GM21390 (cell line): Measurements from ENCODE around the gene ARMC9.
"Not testable (repeated sequence)": the region's sequence is repeated elsewhere in the genome, so short reads cannot be mapped to it uniquely, and the experiment has no call there.

Source experiments
- ATAC-seq: cut with Tn5 transposase; IDR thresholded peaks from one replicate; pipeline ENCODE4 v1.9.1; 2021; ENCODE audit not compliant: unreplicated experiment

The ARMC9 gene

DNA sequence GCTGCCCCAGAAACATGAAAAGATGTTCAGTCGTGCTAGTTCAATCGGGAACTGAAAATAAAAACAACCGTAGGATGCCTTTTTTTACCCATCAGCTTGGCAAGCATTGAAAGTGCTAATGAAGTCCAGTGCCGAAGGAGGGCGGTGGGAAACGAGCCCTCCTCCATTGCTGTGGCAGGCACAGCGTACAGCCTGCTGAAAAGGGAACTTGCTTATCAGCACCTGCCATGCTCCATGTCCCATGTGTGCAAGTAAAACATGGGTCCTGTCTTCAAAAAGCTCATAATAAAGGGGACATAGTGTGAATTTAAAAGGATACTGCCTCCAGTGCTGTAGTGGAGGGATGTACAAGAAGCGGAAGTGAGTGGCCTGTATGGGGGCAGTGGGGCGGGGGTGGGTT lies 82.4 kb downstream of the ARMC9 start:
- no peak for ATAC-seq

DNA sequence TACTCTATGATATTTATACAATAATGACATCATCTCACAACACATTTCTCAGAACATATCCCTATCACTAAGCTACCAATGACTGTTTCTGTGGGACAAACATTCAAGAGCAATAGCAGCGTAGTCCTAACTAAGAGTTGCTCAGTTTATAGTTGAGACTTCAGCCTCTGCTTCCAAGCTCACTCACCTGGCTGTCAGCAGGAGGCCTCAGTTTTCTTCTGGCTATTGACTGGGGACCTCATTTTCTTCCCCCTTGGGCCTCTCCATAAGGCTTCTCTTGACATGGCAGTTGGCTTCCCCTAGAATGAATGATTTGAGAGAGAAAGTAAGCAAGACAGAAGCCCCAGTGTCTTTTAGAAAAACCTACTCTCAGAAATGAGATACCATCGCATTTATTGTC lies 85.9 kb downstream of the ARMC9 start:
- no peak for ATAC-seq

DNA sequence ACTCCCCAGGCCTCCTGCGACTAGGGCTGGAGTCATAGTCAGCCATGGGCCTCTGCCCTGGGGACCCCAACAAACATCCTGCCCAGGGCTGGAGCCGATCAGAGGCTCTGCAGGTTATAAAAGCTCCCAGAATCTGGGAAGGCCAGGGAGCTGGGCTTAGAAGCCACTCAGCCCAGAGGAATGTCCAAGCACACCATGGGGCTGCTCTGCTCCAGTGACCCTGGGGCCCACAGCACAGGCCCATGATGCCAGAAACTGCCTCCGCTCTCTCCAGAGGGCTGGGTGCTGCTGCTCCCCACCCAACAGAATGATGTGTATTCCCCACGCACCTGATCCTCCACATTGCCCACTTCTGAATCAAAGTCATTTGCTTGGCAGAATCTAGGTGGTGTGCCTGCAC lies 88.5 kb downstream of the ARMC9 start:
- ATAC-seq = no peak

DNA sequence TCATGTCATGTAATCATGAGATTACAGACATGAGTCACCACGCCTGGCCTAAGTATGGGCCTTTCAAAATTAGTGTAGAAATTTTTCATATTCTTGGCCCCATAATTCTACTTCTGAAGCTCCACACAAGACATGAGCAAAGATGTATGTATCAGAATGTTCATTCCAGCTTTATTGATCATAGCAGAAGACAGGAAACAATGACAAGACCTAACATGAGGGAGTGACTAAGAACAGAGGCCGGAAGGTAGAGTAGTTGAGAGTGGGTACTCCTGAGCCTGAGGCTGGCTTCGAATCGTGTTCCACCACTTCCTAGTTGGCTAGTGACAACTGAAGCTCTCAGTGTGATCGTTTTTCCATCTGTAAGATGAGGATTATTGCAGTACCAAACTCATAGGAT lies 89.3 kb downstream of the ARMC9 start:
- ATAC-seq = no peak

DNA sequence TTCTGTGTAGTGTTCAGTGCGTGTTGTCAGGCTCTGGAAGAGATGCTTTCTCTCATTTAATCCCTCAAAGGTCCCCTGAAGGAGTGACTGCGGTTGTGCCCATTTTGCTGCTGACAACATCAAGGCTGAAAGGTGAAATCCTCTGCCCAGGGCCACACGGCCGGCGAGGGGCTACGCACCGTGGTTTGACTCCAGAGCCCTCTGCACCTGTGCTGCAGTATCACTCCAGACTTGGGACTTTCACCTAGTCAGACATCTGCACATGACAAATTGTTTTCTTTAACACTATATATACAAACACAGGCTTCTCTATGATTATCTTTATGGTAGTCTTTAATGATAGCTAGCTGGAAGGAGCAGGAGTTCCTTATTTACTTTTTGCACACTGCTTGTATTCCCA lies 90.2 kb downstream of the ARMC9 start:
- ATAC-seq = no peak

DNA sequence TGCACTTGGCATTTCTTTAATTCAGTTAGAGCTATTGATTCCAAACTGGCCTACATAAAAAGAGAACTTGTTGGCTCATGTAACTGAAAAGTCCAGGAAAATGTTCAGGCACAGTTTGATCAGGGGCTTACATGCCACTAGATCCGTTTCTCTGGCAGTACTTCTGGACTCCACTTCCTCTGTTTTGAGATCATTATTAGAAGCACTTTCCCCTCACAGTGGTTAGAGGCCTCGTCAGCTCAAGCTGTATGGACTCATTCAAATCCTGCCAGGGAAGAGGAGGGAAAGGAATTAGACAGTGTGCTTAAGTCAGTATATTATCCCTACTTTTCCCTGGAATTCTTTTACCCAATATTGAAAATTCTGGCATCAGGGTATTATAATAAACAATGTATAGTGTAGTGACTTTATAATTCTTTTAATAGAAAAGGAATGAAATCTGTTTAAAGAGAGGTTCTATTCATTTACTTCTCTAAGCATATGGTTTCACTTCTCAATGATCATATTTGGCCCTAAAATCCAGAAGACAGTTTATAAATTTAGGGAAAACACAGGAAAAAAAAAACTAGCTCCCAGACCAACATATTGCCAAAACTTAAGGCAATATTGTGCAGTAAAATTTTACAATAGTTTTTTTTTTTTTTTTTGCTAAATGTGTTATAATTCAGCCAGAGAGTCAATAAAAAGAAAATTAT lies 92.0 kb downstream of the ARMC9 start:
- ATAC-seq = no peak

DNA sequence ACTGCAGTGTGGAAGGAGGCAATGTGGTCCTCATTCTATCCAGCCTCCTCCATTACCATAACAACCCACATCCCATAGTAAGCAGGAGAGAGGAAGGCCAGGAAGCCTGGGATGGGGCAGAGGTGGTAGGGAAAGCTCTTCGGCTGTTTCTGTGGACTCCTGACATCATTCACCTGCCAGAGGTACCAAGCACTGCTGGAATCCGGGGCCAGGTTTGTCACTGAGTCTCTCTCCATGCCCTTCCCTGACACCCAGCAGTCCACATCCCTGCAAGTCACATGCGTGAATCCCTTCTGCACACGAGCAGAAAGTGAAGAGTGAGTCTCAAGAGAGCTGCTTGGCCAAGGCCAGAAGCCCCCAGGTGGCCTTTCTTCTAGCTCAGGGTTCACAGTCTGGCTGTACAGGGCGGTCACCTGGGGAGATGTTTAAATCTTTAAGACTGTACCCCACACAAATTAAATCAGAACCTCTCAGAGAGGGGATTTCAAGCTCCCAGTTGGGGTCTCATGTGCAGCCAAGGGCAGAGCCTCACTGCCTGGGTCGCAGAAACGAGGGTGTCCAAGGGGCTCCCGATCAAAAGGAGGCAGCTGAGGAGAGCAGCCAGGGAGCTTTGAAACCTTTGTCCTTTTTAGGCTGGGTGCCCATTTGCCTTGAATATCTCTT lies 94.2 kb downstream of the ARMC9 start:
- no peak for ATAC-seq

DNA sequence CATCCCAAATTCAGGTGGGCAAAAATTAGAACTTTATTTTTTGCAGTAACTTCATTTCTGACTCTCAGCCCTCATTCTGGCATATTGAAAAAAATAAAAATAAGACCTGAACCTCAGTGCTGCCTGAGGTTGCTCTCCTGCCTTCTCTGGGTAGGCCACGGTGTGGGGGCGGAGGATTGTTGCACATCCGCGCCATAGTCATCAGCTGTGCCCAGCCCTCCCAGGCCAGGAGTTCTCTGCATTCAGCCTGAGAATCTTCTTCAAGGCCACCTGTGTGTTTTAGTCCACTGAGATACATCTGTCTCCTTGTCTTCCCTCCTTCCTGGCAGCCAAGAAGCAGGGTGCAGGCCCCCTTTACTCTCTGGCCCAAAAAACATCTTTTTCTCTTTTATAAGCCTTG lies 94.7 kb downstream of the ARMC9 start:
- ATAC-seq = no peak

DNA sequence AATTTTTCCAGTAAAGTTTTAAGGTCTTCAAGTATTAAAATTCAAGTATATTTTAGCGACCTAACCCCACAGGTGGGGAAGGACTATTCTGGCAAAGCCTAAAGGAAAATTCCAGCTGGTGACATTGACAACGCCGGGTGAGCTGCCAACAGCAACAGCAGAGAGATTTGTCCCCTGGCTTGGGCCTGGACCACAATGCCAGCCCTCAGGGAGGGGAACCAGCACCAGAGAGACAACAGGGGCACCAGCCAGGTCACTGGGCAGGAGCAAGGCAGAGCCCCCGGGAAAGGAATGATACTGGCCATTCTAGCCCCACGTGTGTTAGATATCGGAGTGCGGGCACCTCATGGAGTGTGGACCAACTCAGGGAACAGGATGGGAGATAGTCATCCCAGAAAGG lies 95.7 kb downstream of the ARMC9 start:
- no peak for ATAC-seq

DNA sequence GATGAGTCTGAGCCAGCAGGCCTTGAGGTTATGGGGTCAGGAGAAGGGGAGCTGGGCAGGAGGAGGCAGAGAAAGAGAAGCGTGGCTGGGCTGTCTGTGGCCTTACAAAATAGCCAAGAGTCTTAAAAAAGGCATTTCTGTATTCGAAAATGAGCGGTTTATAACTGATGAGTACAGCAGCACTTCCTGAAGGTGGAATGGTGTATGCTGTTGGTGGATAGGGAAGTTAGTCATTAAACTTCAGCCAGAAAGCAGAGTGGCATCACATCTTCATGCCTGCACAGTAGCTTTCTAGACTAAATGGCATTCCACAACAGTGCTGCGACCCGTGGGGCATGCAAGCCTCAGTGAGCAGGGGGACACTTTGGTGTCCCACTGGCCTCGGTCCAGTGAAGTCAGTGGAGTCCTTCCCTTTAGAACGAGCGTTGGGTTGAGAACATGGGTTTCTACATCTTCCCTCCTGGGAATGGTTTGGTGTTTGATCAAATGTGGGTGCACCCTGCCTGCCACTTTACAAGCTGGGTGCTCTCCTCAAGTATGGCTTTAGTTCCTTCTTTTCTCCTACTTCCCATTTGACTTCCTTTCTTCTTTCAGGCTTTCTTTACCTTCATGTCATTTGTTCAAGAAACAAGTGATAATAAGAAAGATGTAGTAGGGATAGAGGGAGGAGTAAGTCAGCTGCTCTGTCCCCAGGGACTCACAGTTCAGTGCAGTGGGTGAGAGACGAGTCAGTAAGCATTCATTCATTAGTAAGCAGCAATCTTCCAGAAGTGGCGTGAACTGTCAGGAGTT lies 96.3 kb downstream of the ARMC9 start:
- no peak for ATAC-seq

DNA sequence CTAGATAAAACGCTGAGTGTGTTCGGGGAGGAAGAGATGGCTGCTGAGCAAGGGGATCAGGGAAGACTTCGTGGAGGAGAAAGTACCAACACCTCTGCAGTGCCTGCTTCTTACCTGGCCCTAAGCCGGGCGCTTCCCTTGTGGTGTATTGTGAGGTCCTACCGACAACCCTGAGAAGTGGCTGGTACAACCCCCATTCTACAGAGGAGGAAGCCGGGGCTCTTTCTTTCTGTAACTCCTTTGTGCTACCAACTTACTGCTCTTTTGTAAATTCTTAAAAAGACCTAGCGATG lies 96.9 kb downstream of the ARMC9 start:
- ATAC-seq = no peak

DNA sequence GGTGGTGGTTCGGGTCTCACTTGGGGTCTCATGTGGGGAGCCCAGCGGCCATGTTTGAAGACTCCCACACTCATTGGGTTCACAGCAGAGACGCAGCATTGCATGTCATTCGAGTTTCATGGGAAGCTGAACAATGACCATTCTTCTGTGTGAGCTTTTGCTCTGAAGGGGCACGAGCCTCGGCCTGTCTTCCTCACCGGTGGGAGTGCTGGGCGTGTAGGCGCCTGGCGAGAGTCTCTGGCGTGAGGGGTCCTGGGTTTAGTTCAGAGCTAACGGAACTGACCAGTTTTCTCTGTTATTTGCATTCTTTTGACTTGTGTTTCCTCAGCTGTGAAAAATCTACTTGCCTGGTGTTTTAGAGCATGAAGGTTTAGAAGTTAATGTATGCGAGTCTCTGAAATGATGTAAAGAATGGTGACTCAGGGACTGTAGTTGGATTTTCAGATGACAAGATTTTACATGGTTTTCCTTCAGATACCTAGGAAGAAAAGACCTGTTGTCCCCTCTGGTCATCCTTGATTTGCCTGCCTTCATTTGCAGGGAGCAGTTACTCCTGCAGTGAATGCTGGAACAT lies 98.1 kb downstream of the ARMC9 start:
- no peak for ATAC-seq

DNA sequence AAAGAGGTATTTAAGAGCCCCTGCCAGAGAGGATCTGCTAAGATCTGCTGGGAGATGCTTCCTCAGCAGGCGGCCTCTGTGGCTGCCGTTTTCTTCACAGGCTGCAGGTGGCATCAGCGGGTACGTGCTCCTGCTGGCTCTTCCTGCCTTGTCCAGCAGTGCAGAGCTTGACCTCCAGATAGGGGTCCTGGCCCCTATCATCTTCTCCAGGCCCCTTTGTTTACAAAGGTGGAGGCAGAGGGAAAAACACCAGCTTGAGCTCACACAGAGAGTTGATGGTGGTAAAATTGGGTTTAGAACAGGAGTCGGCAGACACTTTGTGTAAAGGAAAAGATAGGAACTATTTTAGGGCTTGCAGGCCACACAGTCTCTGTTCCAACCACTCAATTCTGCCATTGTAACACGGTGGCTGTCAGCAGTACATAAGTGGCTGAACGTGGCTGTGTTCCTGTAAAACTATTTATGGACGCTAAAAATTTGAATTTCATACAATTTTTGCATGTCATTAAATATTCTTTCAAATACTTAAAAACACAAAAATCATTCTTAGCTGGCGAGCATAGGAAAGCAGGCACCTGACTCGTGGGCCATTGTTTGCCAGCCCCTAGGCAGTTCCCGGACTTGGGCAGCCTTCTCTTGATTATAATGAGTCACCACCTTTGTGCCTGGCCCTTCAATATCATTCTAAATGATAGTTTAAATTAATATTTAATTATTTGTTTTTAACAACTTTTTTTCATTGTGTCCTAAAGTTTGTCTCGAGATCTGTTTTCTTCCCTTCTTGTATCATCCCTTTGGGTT lies 98.9 kb downstream of the ARMC9 start:
- ATAC-seq = peak; percentile 68

DNA sequence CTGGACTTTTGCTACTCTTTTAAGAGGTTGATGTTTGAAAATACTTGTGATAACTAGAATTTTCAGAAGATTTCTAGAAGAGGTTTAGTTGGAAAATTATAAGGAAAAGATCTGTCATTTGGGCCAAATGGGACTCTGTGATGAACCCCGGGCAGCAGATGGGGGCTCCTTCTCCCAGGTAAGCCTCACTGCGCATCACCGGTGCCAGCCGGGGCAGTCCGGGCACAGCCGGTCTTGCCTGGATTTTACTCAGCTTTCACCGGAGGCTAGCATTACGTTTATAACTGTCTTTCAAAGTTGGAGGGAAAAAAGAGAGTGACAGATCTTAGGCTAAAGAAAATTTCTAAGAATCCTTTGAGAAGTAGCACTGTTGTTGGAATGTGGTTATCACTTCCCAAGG lies 99.7 kb downstream of the ARMC9 start:
- no peak for ATAC-seq

DNA sequence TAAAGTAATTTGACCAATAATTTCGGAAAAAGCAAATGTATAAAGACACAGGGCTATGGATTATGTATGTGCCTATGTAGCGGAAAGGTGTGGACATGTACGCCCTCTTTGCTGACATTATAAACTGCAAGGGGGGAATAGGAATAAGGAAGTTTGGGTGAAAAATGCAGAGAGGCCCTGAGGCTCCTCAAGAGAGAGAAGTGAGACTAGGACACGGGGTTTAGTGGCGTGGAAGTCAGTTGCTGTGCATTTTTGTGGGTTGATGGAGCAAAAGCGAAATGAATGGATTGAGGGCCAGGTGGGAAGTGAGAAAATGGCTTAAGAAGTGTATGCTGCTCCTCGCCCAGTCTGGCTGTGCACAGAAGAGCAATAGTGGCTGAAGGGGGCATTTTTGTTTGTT lies 100.8 kb downstream of the ARMC9 start:
- ATAC-seq = no peak

DNA sequence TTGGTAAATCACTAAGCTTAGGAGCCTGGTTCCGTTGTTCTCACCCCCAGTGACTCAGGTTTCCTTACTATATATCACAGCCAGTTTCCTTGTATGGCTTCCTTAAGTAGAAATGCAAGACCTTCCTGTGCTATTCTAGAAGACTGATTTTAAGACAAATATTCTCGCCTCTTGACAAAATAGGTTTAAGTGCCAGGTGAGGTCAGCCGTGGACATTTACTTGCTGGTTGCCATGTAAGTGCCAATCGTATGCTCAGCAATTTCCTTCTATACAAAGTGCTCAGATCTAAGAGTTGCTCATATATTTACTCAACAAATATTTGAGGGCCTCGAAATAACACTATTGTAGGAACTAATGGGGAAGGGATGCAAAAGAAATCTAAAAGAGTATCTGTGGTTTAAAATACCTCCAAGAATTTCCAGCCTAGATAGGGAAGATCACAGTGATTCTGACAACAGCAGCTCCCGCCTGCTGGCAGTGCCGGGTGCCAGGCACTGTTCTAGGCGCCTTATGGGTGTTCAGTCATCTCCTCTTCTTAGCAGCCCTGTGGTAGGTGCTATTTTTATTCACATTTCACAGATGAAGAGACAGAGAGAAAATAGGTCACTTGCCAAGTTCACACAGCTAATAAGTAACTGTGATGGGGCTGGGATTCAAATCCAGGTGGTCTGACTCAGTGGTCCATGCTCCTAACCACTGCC lies 101.7 kb downstream of the ARMC9 start:
- peak; percentile 47 for ATAC-seq

DNA sequence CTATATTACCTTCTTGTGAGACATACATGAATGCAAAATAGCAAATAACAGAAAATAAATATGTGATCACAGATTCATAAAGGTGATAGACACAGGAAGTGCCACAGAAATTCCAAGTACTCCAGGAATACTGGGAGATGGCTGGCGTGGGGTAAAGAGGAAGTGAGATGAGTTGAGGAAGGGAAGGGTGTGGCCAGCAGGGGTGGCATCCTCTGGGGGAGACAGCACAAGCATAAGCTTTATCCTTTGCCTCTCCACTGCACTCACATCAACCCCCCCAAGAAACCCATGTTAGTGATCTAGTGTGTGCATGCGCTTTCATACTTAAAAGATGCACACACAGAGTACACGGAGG lies 102.3 kb downstream of the ARMC9 start:
- no peak for ATAC-seq

DNA sequence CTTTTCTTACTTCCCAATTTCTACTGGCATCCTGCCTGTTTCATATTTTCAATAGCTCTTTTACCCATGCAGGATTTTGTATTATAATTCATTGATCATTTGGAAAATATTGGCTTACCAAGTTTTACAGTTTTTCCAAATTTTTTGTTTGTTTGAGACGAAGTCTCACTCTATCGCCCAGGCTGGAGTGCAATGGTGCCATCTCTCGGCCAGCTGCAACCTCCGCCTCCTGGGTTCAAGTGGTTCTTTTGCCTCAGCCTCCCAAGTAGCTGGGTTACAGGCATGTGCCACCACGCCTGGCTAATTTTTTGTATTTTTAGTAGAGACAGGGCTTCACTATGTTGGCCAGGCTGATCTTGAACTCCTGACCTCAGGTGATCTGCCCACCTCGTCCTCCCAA lies 105.8 kb downstream of the ARMC9 start:
- not testable (repeated sequence) for ATAC-seq

DNA sequence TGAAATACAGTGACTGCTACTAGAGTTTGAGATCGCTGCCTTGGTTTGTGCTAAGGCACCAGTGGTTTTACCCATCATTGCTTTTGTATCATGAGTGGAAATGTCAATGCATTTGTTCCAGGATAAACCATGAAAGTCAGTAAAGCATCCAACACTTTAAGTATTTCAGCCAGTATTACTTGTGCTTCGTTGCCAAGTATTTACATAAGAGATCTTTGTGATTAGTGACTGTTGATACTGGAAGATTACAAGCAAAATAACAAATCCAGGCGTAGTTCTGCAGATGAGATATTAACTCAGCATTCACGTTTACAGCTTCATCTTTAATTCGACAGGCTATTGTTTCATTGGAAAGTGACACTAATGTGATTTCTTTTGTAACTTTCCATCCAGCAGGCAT lies 106.8 kb downstream of the ARMC9 start:
- ATAC-seq = no peak

DNA sequence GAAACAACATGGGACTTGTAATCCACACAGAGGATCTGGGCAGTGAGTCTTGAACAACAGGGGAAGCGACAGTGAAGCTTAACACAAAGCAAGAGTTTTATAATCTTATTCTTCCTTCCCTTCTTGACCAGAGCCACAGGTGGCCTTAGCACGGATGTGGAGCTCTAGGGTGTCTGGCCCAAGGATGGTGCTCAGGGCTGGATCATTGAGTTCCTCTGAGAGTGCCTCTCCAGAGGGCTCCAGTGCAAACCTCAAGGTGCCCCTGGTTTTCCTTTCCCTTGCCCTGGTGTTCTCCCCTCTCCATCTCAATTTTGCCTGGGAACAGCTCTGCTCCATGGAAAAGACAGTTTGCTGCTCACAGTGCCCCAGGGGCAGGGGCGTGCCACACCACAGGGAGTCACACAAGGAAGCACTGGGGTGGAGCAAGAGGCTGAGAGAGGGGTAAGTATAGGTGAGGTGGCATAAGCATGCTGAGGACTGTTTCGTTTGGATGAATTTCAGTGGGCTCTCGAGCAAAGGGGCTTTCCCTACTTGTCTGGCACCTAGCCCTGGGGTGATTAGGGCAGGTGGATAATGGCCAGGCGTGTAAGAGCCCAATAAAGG lies 108.5 kb downstream of the ARMC9 start:
- ATAC-seq = no peak
